GM23338 (cell line): Measurements from ENCODE around the gene SLC5A12.

Experiments used
- CREB1 ChIP-seq: fragments of 250-450 bp; sonication (Bioruptor Pico); IDR thresholded peaks from 2 replicates; pipeline ENCODE4 v1.5.0; 2020; ENCODE audit warnings: low read depth, mild to moderate bottlenecking, moderate library complexity
- CTCF ChIP-seq, 2 experiments: fragments of 200-600 bp in 1 of 2; sonication (generic) in 1 of 2; conservative IDR thresholded peaks; 2 replicates each; pipeline versions ENCODE4 v1.5.1 to v1.6.1; 2016 to 2017; ENCODE audit warnings: antibody characterized with exemption in 2 of 2, low read depth in 2 of 2, mild to moderate bottlenecking in 2 of 2, moderate library complexity in 1 of 2
- EZH2 ChIP-seq: fragments of 200-600 bp; sonication (generic); IDR thresholded peaks from one replicate; pipeline ENCODE4 v1.8.0; 2017; ENCODE audit warnings: antibody characterized with exemption, mild to moderate bottlenecking, low read depth; ENCODE audit not compliant: unreplicated experiment
- EZH2phosphoT487 ChIP-seq: fragments of 200-600 bp; sonication (generic); IDR thresholded peaks from one replicate; pipeline ENCODE4 v1.8.1; 2018; ENCODE audit warnings: antibody characterized with exemption; ENCODE audit not compliant: unreplicated experiment
- JUNB ChIP-seq: IDR thresholded peaks from one replicate; pipeline ENCODE4 v1.6.1; 2016; ENCODE audit warnings: antibody characterized with exemption; ENCODE audit not compliant: unreplicated experiment
- POLR2AphosphoS5 ChIP-seq: IDR thresholded peaks from 2 replicates; pipeline ENCODE4 v1.6.1; 2016; ENCODE audit warnings: antibody characterized with exemption, low read depth
- ZNF114 ChIP-seq: fragments of 250-450 bp; sonication (Bioruptor Pico); IDR thresholded peaks from 2 replicates; pipeline ENCODE4 v1.5.0; 2020; ENCODE audit warnings: mild to moderate bottlenecking, moderate library complexity
- TF ChIP-seq, protein P1 (sequence below): IDR thresholded peaks from one replicate; pipeline ENCODE4 v1.6.1; 2018; ENCODE audit warnings: antibody characterized with exemption; ENCODE audit not compliant: unreplicated experiment

GRCh38 chr11:26757995-26758394 lies 36.1 kb upstream of the SLC5A12 start:
- TF ChIP-seq JUNB (no peak), CTCF (conservative IDR thresholded peaks at IDR 0.05; ENCODE audit: low read depth in 2 of 2) (no peak), CREB1 (no peak), EZH2 (no peak), POLR2AphosphoS5 (no peak), EZH2phosphoT487 (no peak), ZNF114 (CRISPR knock-in tag) (no peak)
- TF ChIP-seq, protein P1, sequence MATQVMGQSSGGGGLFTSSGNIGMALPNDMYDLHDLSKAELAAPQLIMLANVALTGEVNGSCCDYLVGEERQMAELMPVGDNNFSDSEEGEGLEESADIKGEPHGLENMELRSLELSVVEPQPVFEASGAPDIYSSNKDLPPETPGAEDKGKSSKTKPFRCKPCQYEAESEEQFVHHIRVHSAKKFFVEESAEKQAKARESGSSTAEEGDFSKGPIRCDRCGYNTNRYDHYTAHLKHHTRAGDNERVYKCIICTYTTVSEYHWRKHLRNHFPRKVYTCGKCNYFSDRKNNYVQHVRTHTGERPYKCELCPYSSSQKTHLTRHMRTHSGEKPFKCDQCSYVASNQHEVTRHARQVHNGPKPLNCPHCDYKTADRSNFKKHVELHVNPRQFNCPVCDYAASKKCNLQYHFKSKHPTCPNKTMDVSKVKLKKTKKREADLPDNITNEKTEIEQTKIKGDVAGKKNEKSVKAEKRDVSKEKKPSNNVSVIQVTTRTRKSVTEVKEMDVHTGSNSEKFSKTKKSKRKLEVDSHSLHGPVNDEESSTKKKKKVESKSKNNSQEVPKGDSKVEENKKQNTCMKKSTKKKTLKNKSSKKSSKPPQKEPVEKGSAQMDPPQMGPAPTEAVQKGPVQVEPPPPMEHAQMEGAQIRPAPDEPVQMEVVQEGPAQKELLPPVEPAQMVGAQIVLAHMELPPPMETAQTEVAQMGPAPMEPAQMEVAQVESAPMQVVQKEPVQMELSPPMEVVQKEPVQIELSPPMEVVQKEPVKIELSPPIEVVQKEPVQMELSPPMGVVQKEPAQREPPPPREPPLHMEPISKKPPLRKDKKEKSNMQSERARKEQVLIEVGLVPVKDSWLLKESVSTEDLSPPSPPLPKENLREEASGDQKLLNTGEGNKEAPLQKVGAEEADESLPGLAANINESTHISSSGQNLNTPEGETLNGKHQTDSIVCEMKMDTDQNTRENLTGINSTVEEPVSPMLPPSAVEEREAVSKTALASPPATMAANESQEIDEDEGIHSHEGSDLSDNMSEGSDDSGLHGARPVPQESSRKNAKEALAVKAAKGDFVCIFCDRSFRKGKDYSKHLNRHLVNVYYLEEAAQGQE, result no peak
